HEK293 (cell line): ENCODE measurements around the gene THY1.

Experiments
- WT1 ChIP-seq: fragments of 450-650 bp; formaldehyde crosslinking; IDR thresholded peaks from 2 replicates; pipeline ENCODE4 v1.5.1; 2016; ENCODE audit warnings: missing biosample characterization, missing genetic modification characterization
- ZNF184 ChIP-seq: fragments of 450-650 bp; IDR thresholded peaks from 2 replicates; pipeline ENCODE4 v1.5.1; 2018; ENCODE audit warnings: missing biosample characterization, mild to moderate bottlenecking, missing genetic modification characterization
- ZNF549 ChIP-seq: fragments of 450-650 bp; IDR thresholded peaks from 2 replicates; pipeline ENCODE4 v1.5.1; 2018; ENCODE audit warnings: missing biosample characterization, missing genetic modification characterization, mild to moderate bottlenecking, inconsistent platforms, moderate library complexity
- ZNF747 ChIP-seq: fragments of 450-650 bp; formaldehyde crosslinking; IDR thresholded peaks from 2 replicates; pipeline ENCODE4 v1.5.1; 2016; ENCODE audit warnings: missing biosample characterization, missing genetic modification characterization
- TF ChIP-seq, protein P1 (sequence below): fragments of 450-650 bp; formaldehyde crosslinking; IDR thresholded peaks from 2 replicates; pipeline ENCODE4 v1.5.1; 2016; ENCODE audit warnings: missing biosample characterization, missing genetic modification characterization
- TF ChIP-seq, protein P2 (sequence below): fragments of 450-650 bp; formaldehyde crosslinking; IDR thresholded peaks from 2 replicates; pipeline ENCODE4 v1.5.1; 2016; ENCODE audit warnings: missing biosample characterization, missing genetic modification characterization

DNA sequence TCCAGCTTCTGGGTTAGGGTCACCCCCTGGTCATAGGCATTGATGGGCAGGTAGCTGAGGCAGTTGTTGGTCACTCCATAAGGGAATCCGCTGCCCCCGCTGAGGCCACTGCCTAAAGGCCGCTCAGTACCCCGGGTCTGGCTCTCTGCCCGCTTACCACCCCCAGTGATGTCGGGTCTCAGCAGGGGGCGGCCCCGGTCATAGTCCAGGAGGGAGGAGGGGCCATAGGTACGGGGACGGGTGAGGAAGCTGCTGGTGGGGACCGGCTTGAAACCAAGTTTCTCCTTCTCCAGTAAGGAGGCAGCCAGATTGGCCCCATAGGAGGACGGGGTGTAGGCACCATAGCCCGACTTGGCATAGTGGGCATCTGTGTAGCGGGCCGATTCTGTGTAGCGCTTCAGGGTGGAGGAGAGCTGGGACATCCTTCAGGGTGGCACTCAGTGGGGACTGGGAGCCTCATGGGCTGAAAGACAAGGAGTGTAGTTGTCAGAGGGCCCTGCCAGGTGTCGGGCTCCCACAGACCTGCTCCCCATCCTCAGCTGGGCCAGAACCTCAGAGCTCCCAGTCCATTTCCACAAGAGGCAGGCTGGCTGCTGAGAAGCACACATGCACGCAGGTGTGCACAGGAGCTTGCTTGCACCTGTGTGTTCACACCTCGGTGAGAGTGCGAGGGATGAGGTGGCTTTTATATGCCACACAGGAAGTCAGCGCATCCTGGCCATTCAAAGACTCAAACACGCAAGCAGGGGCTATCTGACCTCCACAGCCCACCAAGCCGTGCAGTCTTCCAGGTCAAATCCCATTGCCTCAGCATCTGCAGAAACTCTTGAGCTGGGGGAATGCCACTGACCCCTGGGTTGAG, 49.7 kb downstream of the THY1 start:
- no peak for TF ChIP-seq ZNF747 (tag by site-specific recombination)
- TF ChIP-seq, protein P1, sequence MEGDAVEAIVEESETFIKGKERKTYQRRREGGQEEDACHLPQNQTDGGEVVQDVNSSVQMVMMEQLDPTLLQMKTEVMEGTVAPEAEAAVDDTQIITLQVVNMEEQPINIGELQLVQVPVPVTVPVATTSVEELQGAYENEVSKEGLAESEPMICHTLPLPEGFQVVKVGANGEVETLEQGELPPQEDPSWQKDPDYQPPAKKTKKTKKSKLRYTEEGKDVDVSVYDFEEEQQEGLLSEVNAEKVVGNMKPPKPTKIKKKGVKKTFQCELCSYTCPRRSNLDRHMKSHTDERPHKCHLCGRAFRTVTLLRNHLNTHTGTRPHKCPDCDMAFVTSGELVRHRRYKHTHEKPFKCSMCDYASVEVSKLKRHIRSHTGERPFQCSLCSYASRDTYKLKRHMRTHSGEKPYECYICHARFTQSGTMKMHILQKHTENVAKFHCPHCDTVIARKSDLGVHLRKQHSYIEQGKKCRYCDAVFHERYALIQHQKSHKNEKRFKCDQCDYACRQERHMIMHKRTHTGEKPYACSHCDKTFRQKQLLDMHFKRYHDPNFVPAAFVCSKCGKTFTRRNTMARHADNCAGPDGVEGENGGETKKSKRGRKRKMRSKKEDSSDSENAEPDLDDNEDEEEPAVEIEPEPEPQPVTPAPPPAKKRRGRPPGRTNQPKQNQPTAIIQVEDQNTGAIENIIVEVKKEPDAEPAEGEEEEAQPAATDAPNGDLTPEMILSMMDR (tag by site-specific recombination), result no peak
- TF ChIP-seq, protein P2, sequence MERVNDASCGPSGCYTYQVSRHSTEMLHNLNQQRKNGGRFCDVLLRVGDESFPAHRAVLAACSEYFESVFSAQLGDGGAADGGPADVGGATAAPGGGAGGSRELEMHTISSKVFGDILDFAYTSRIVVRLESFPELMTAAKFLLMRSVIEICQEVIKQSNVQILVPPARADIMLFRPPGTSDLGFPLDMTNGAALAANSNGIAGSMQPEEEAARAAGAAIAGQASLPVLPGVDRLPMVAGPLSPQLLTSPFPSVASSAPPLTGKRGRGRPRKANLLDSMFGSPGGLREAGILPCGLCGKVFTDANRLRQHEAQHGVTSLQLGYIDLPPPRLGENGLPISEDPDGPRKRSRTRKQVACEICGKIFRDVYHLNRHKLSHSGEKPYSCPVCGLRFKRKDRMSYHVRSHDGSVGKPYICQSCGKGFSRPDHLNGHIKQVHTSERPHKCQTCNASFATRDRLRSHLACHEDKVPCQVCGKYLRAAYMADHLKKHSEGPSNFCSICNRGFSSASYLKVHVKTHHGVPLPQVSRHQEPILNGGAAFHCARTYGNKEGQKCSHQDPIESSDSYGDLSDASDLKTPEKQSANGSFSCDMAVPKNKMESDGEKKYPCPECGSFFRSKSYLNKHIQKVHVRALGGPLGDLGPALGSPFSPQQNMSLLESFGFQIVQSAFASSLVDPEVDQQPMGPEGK (tag by site-specific recombination), result no peak
- no peak for TF ChIP-seq ZNF549 (tag by site-specific recombination)
- TF ChIP-seq WT1 (tag by site-specific recombination), result no peak
- no peak for TF ChIP-seq ZNF184 (tag by site-specific recombination)
